Endodermal cell (in vitro differentiated cells): ENCODE data around the gene NLRP8. TPM values are rescaled to one million over a fixed set of nuclear protein-coding genes. Genes with fewer than 3 reads are reported as not detected.

ENCODE experiments used
- DNase-seq: peaks from one replicate; pipeline ENCODE4 v3.0.0-alpha.2; 2017
- H3K27ac ChIP-seq: 2 replicates; pipeline ENCODE4 v1.5.1; 2013; ENCODE audit warnings: mild to moderate bottlenecking, low read depth, low read length, moderate library complexity
- H3K27me3 ChIP-seq: 2 replicates; pipeline ENCODE4 v1.6.1; 2013; ENCODE audit warnings: mild to moderate bottlenecking, low read length, moderate library complexity; ENCODE audit not compliant: insufficient read depth, control insufficient read depth, poor library complexity, severe bottlenecking
- H3K36me3 ChIP-seq: 2 replicates; pipeline ENCODE4 v1.7.0; 2013; ENCODE audit warnings: mild to moderate bottlenecking, low read length, moderate library complexity; ENCODE audit not compliant: control insufficient read depth, insufficient read depth
- H3K4me1 ChIP-seq: one replicate; pipeline ENCODE4 v1.7.0; 2013; ENCODE audit warnings: low read length; ENCODE audit not compliant: control insufficient read depth, insufficient read depth
- H3K4me3 ChIP-seq: 2 replicates; pipeline ENCODE4 v1.5.1; 2013; ENCODE audit warnings: mild to moderate bottlenecking, low read length, moderate library complexity
- H3K9ac ChIP-seq: 2 replicates; pipeline ENCODE4 v1.6.1; 2013; ENCODE audit warnings: mild to moderate bottlenecking, low read length, moderate library complexity; ENCODE audit not compliant: poor library complexity, severe bottlenecking; ENCODE audit errors: extremely low read depth
- H3K9me3 ChIP-seq: 2 replicates; pipeline ENCODE4 v1.6.1; 2013; ENCODE audit warnings: mild to moderate bottlenecking, low read length, moderate library complexity; ENCODE audit not compliant: control insufficient read depth
- H3K27ac Mint-ChIP-seq: 2 replicates; pipeline ENCODE4 v1.8.0; 2020; ENCODE audit warnings: mixed read lengths
- H3K27me3 Mint-ChIP-seq: 2 replicates; pipeline ENCODE4 v1.8.0; 2021; ENCODE audit warnings: mild to moderate bottlenecking, mixed read lengths; ENCODE audit not compliant: insufficient read depth
- H3K36me3 Mint-ChIP-seq: 2 replicates; pipeline ENCODE4 v1.8.0; 2020; ENCODE audit warnings: low read depth, mixed read lengths
- H3K4me1 Mint-ChIP-seq: 2 replicates; pipeline ENCODE4 v1.8.0; 2020; ENCODE audit warnings: mixed read lengths
- H3K4me3 Mint-ChIP-seq: 2 replicates; pipeline ENCODE4 v1.8.0; 2020; ENCODE audit warnings: mild to moderate bottlenecking, moderate library complexity, mixed read lengths
- H3K9me3 Mint-ChIP-seq: 2 replicates; pipeline ENCODE4 v1.8.0; 2020; ENCODE audit warnings: mild to moderate bottlenecking, mixed read lengths
- CTCF ChIP-seq: fragments of 200-600 bp; sonication (generic); conservative IDR thresholded peaks from 2 replicates; pipeline ENCODE4 v1.5.0; 2021; ENCODE audit warnings: antibody characterized with exemption, mild to moderate bottlenecking
- WGBS, 2 experiments: methylation state at CpG; one replicate each; pipeline versions ENCODE4 v1.1.5 to v1.1.7; 2013; ENCODE audit warnings: missing lambda C conversion rate in 2 of 2, mixed read lengths in 1 of 2; ENCODE audit not compliant: insufficient coverage in 1 of 2, insufficient read length in 1 of 2; 5-methylcytosine and 5-hydroxymethylcytosine counted together
- total RNA-seq, 2 donors: library from RNA; stranded (reverse); fragmentation: NEBNext Ultra II Directional in 1 of 2; extraction: Animal tissue kit (Norgen Biotek cat#: 25700) in 1 of 2; gene quantifications; 2 replicates in 1 of 2; 3 replicates in 1 of 2; pipeline ENCODE4 v1.2.1, GENCODE V29; 2021

The NLRP8 gene
- total RNA-seq, 2 donors from 2014 or later = not detected

GRCh38 chr19:55909801-55910200, 37.8 kb upstream of the NLRP8 start:
- no peaks in the 10 kb centered on the region for H3K36me3 ChIP-seq
- no peaks in the 10 kb centered on the region for H3K4me1 ChIP-seq
- H3K27me3 Mint-ChIP-seq = no peaks in the 10 kb centered on the region
- peaks cover 71% of the 10 kb centered on the region for H3K9me3 ChIP-seq
- H3K27me3 ChIP-seq = no peaks in the 10 kb centered on the region
- no peak overlapping the region for H3K4me3 ChIP-seq
- 31 to 47% methylated on average over 2 of the region's 2 CpGs for WGBS, 2 experiments
- H3K4me1 Mint-ChIP-seq = no peaks in the 10 kb centered on the region
- H3K9me3 Mint-ChIP-seq = peaks cover 97% of the 10 kb centered on the region
- TF ChIP-seq CTCF = no peak
- no peak overlapping the region for H3K9ac ChIP-seq
- no peaks in the 10 kb centered on the region for H3K36me3 Mint-ChIP-seq
- no peak overlapping the region for H3K4me3 Mint-ChIP-seq
- H3K27ac ChIP-seq = no peak overlapping the region
- no peak overlapping the region for H3K27ac Mint-ChIP-seq
- no peak for DNase-seq

- no peaks in the 10 kb centered on the region for H3K36me3 Mint-ChIP-seq
- H3K4me1 Mint-ChIP-seq = no peaks in the 10 kb centered on the region
- peaks cover 88% of the 10 kb centered on the region for H3K9me3 ChIP-seq
- H3K4me3 Mint-ChIP-seq = no peak overlapping the region
- peaks cover 99% of the 10 kb centered on the region for H3K9me3 Mint-ChIP-seq
- WGBS, 2 experiments = 65 to 77% methylated on average over 4 to 7 of the region's 7 CpGs
- H3K9ac ChIP-seq = no peak overlapping the region
- no peak for TF ChIP-seq CTCF
- no peak overlapping the region for H3K4me3 ChIP-seq
- no peak for DNase-seq
- H3K27me3 Mint-ChIP-seq = no peaks in the 10 kb centered on the region
- H3K36me3 ChIP-seq = no peaks in the 10 kb centered on the region
- no peak overlapping the region for H3K27ac ChIP-seq
- no peaks in the 10 kb centered on the region for H3K4me1 ChIP-seq
- H3K27ac Mint-ChIP-seq = no peak overlapping the region
- H3K27me3 ChIP-seq = no peaks in the 10 kb centered on the region
Measured at GRCh38 chr19:55912916-55913315, 34.7 kb upstream of the NLRP8 start.

GRCh38 chr19:55913643-55914268, 33.9 kb upstream of the NLRP8 start:
- H3K9me3 Mint-ChIP-seq = peaks cover 99% of the 10 kb centered on the region
- Histone ChIP-seq H3K27ac (no peak overlapping the region), H3K27me3 (no peaks in the 10 kb centered on the region), H3K4me3 (no peak overlapping the region), H3K4me1 (no peaks in the 10 kb centered on the region), H3K36me3 (no peaks in the 10 kb centered on the region), H3K9me3 (peaks cover 91% of the 10 kb centered on the region), H3K9ac (no peak overlapping the region)
- H3K4me1 Mint-ChIP-seq = no peaks in the 10 kb centered on the region
- whole genome bisulfite sequencing, 2 experiments = 52 to 65% methylated on average over 6 to 9 of the region's 9 CpGs
- peak; percentile 27 for TF ChIP-seq CTCF
- DNase-seq = peak; percentile 53
- no peak overlapping the region for H3K27ac Mint-ChIP-seq
- H3K4me3 Mint-ChIP-seq = no peak overlapping the region
- no peaks in the 10 kb centered on the region for H3K27me3 Mint-ChIP-seq
- H3K36me3 Mint-ChIP-seq = no peaks in the 10 kb centered on the region
